Neural progenitor cell (in vitro differentiated cells): ENCODE data around the gene DIAPH2.

Source experiments
- EZH2phosphoT487 ChIP-seq: fragments of 200-600 bp; sonication (generic); IDR thresholded peaks from 2 replicates; pipeline ENCODE4 v1.6.1; 2017; ENCODE audit warnings: antibody characterized with exemption
- TF ChIP-seq, protein P1 (sequence below): fragments of 200-600 bp; sonication (generic); IDR thresholded peaks from 2 replicates; pipeline ENCODE4 v1.5.1; 2017; ENCODE audit warnings: antibody characterized with exemption, mild to moderate bottlenecking

DNA sequence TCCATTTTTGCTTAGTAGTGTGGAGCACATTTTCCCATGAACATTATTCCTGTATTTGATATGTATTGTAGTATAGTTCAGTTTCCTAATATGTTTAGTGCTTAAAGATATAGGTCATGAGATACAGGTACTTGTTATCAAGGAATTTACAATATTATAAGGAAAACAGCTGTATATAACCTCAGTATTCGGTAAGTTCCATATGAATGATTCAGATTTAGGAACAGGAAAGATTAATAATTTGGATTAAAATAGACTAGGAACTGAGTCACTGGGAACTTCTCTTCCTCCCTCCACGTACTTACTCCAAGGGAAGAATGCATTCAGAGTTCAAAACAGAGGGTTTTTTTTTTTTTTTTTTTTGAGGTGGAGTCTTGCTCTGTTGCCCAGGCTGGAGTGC lies 20.0 kb downstream of the DIAPH2 start:
- TF ChIP-seq, protein P1, sequence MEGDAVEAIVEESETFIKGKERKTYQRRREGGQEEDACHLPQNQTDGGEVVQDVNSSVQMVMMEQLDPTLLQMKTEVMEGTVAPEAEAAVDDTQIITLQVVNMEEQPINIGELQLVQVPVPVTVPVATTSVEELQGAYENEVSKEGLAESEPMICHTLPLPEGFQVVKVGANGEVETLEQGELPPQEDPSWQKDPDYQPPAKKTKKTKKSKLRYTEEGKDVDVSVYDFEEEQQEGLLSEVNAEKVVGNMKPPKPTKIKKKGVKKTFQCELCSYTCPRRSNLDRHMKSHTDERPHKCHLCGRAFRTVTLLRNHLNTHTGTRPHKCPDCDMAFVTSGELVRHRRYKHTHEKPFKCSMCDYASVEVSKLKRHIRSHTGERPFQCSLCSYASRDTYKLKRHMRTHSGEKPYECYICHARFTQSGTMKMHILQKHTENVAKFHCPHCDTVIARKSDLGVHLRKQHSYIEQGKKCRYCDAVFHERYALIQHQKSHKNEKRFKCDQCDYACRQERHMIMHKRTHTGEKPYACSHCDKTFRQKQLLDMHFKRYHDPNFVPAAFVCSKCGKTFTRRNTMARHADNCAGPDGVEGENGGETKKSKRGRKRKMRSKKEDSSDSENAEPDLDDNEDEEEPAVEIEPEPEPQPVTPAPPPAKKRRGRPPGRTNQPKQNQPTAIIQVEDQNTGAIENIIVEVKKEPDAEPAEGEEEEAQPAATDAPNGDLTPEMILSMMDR, result no peak
- TF ChIP-seq EZH2phosphoT487, result no peak
